GM12892 (cell line): ENCODE results near the gene EFCAB8.

ENCODE experiments used
- POLR2AphosphoS5 ChIP-seq: IDR thresholded peaks from 2 replicates; pipeline ENCODE4 v1.6.1; 2011; ENCODE audit warnings: low read depth, low read length, control low read depth
- TAF1 ChIP-seq: IDR thresholded peaks from 2 replicates; pipeline ENCODE4 v1.6.1; 2011; ENCODE audit warnings: low read depth, mild to moderate bottlenecking, control low read depth, low read length, borderline replicate concordance

DNA sequence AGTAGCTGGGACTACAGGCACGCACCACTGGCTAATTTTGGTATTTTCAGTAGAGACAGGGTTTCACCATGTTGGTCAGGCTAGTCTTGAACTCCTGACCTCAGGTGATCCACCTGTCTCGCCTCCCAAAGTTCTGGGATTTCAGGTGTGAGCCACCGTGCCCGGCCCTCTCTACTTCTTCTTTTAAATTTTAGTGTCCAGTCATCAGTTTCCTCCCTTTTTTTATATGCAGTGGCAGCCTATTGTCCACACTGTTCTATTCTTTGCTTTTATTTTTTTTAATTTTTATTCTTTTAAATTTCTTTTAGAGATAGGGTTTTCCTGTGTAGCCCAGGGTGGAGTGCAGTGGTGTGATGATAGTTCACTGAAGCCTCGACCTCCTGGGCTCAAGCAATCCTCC lies 12.3 kb downstream of the EFCAB8 start:
- TF ChIP-seq TAF1 (no peak), POLR2AphosphoS5 (no peak)
